Measurements from ENCODE around the gene SH2D5. TPM values are rescaled to one million over a fixed set of nuclear protein-coding genes. Genes with fewer than 3 reads are reported as not detected.

SH2D5 gene
- total RNA-seq, 3 donors from 2014 or later: under 0.01 to 0.29 TPM; not detected in 1

- no peaks in the 10 kb centered on the region for H3K27me3 ChIP-seq
- intact Hi-C loops (cut with DNase I; ENCODE audit: low total_unique reads): no loop called here
- no peak for DNase-seq (ENCODE audit: low spot score in 2 of 2)
- TF ChIP-seq POLR2A (IDR thresholded peaks at IDR 0.05) (no peak), CTCF (IDR thresholded peaks at IDR 0.05) (no peak), POLR2AphosphoS5 (IDR thresholded peaks at IDR 0.05) (no peak)
- no peaks in the 10 kb centered on the region for H3K9me3 ChIP-seq
- H3K36me3 ChIP-seq: no peaks in the 10 kb centered on the region
- no peak overlapping the region for H3K4me3 ChIP-seq
- H3K4me1 ChIP-seq: no peaks in the 10 kb centered on the region
- H3K27ac ChIP-seq: no peak overlapping the region
These were observed 27.9 kb downstream of the SH2D5 start for GRCh38 chr1:20704390-20705202.

GRCh38 chr1:20703124-20703756, 29.3 kb downstream of the SH2D5 start:
- H3K4me1 ChIP-seq: no peaks in the 10 kb centered on the region
- H3K27ac ChIP-seq: no peak overlapping the region
- intact Hi-C loops (cut with DNase I; ENCODE audit: low total_unique reads): no loop called here
- no peak overlapping the region for H3K4me3 ChIP-seq
- DNase-seq (ENCODE audit: low spot score in 2 of 2): no peak
- TF ChIP-seq POLR2AphosphoS5 (IDR thresholded peaks at IDR 0.05) (no peak), CTCF (IDR thresholded peaks at IDR 0.05) (no peak), POLR2A (IDR thresholded peaks at IDR 0.05) (no peak)
- H3K36me3 ChIP-seq: no peaks in the 10 kb centered on the region
- H3K27me3 ChIP-seq: no peaks in the 10 kb centered on the region
- no peaks in the 10 kb centered on the region for H3K9me3 ChIP-seq

DNA sequence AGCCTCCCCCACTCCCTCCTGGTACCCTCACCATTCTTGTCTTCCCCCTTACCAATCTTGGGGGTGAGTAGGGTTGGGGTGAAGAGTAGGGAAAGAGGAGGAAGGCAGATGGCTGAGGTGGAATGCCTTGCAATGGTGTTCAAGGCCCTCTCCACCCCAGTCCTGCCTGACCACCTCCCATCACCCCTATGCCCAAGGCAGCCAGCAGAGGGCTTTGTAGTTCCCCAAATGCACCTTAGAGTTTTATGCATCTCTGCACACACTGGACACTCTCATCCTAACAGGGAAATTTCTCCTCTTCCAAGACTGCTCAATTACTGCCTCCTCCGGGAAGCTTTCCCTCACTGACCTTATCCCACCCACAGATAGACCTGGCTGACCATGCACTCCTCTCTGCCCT, 30.1 kb downstream of the SH2D5 start:
- Histone ChIP-seq H3K9me3 (no peaks in the 10 kb centered on the region), H3K27me3 (no peaks in the 10 kb centered on the region), H3K4me3 (no peak overlapping the region), H3K36me3 (no peaks in the 10 kb centered on the region), H3K4me1 (no peaks in the 10 kb centered on the region), H3K27ac (no peak overlapping the region)
- no peak for DNase-seq (ENCODE audit: low spot score in 2 of 2)
- no peak for TF ChIP-seq POLR2AphosphoS5 (IDR thresholded peaks at IDR 0.05)
- no peak for TF ChIP-seq POLR2A (IDR thresholded peaks at IDR 0.05)
- no peak for TF ChIP-seq CTCF (IDR thresholded peaks at IDR 0.05)
- intact Hi-C loops (cut with DNase I; ENCODE audit: low total_unique reads): no loop called here

GRCh38 chr1:20701847-20702246, 30.7 kb downstream of the SH2D5 start:
- Histone ChIP-seq H3K9me3 (no peaks in the 10 kb centered on the region), H3K27ac (no peak overlapping the region), H3K4me3 (no peak overlapping the region), H3K4me1 (no peaks in the 10 kb centered on the region), H3K27me3 (no peaks in the 10 kb centered on the region), H3K36me3 (no peaks in the 10 kb centered on the region)
- no peak for DNase-seq (ENCODE audit: low spot score in 2 of 2)
- TF ChIP-seq POLR2A (IDR thresholded peaks at IDR 0.05) (no peak), POLR2AphosphoS5 (IDR thresholded peaks at IDR 0.05) (no peak), CTCF (IDR thresholded peaks at IDR 0.05) (no peak)
- intact Hi-C loops (cut with DNase I; ENCODE audit: low total_unique reads): no loop called here

DNA sequence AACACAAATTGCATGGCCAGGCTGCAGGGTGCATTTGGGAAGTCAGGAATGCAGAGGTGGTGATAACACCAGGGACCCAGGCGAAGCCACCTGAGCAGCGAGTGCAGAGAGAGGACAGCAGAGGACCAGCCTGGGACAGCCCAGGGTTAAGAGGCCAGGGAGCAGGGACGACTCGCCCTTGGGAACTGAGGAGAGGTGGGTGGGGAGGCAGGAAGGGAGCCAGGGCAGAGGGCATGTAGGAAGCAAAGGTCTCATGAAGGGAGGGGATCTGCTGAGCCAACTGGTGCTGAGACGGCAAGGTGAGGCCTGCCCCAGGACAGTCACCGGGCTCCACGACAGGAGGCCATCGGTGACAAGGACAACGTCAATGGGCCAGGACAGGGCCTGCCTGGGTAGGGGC, 31.1 kb downstream of the SH2D5 start:
- no peaks in the 10 kb centered on the region for H3K4me1 ChIP-seq
- no peaks in the 10 kb centered on the region for H3K27me3 ChIP-seq
- no peak overlapping the region for H3K27ac ChIP-seq
- H3K4me3 ChIP-seq: no peak overlapping the region
- intact Hi-C loops (cut with DNase I; ENCODE audit: low total_unique reads): no loop called here
- no peaks in the 10 kb centered on the region for H3K9me3 ChIP-seq
- DNase-seq (ENCODE audit: low spot score in 2 of 2): no peak
- no peaks in the 10 kb centered on the region for H3K36me3 ChIP-seq
- TF ChIP-seq CTCF (IDR thresholded peaks at IDR 0.05): no peak
- TF ChIP-seq POLR2AphosphoS5 (IDR thresholded peaks at IDR 0.05): no peak
- TF ChIP-seq POLR2A (IDR thresholded peaks at IDR 0.05): no peak
